Measurements from ENCODE around the gene TFCP2L1.
"Not testable (repeated sequence)": the region's sequence is repeated elsewhere in the genome, so short reads cannot be mapped to it uniquely, and the experiment has no call there.

TFCP2L1 gene

GRCh38 chr2:121284463-121285449 lies at the start of gene TFCP2L1:
Gene TFCP2L1, minus strand, starts transcription at chr2:121285202. Its CDS starts 93 bp downstream, at chr2:121285109.
- no peak for DNase-seq (ENCODE audit: low spot score)

GRCh38 chr2:121333834-121334558 lies 49.0 kb upstream of the TFCP2L1 start:
- DNase-seq (ENCODE audit: low spot score): no peak

- DNase-seq (ENCODE audit: low spot score): no peak
Observed at GRCh38 chr2:121333231-121333630, 48.2 kb upstream of the TFCP2L1 start.

GRCh38 chr2:121331324-121331723 lies 46.3 kb upstream of the TFCP2L1 start:
- DNase-seq (ENCODE audit: low spot score): not testable (repeated sequence)

GRCh38 chr2:121330921-121331320 lies 45.9 kb upstream of the TFCP2L1 start:
- no peak for DNase-seq (ENCODE audit: low spot score)

GRCh38 chr2:121329786-121330185 lies 44.8 kb upstream of the TFCP2L1 start:
- no peak for DNase-seq (ENCODE audit: low spot score)

- no peak for DNase-seq (ENCODE audit: low spot score)
Observed at GRCh38 chr2:121326628-121327027, 41.6 kb upstream of the TFCP2L1 start.

GRCh38 chr2:121324601-121325000 lies 39.6 kb upstream of the TFCP2L1 start:
- DNase-seq (ENCODE audit: low spot score): no peak

GRCh38 chr2:121321476-121321875 lies 36.5 kb upstream of the TFCP2L1 start:
- DNase-seq (ENCODE audit: low spot score): no peak

GRCh38 chr2:121319941-121320340 lies 34.9 kb upstream of the TFCP2L1 start:
- DNase-seq (ENCODE audit: low spot score): no peak

- no peak for DNase-seq (ENCODE audit: low spot score)
Observed at GRCh38 chr2:121316986-121317385, 32.0 kb upstream of the TFCP2L1 start.

- not testable (repeated sequence) for DNase-seq (ENCODE audit: low spot score)
Observed at GRCh38 chr2:121313701-121314100, 28.7 kb upstream of the TFCP2L1 start.

GRCh38 chr2:121309801-121310200 lies 24.8 kb upstream of the TFCP2L1 start:
- no peak for DNase-seq (ENCODE audit: low spot score)

GRCh38 chr2:121309323-121309722 lies 24.3 kb upstream of the TFCP2L1 start:
- DNase-seq (ENCODE audit: low spot score): no peak

GRCh38 chr2:121307048-121307447 lies 22.0 kb upstream of the TFCP2L1 start:
- DNase-seq (ENCODE audit: low spot score): no peak

GRCh38 chr2:121304941-121305340 lies 19.9 kb upstream of the TFCP2L1 start:
- no peak for DNase-seq (ENCODE audit: low spot score)

- no peak for DNase-seq (ENCODE audit: low spot score)
Observed at GRCh38 chr2:121303531-121304263, 18.7 kb upstream of the TFCP2L1 start.

- not testable (repeated sequence) for DNase-seq (ENCODE audit: low spot score)
Observed at GRCh38 chr2:121301190-121301589, 16.2 kb upstream of the TFCP2L1 start.

- no peak for DNase-seq (ENCODE audit: low spot score)
Observed at GRCh38 chr2:121298476-121298875, 13.5 kb upstream of the TFCP2L1 start.

GRCh38 chr2:121297866-121298265 lies 12.9 kb upstream of the TFCP2L1 start:
- DNase-seq (ENCODE audit: low spot score): not testable (repeated sequence)

- peak; percentile 39 for DNase-seq (ENCODE audit: low spot score)
Observed at GRCh38 chr2:121297217-121297830, 12.3 kb upstream of the TFCP2L1 start.
